EH (cell line): ENCODE data around the gene RNF169.
"Not testable (repeated sequence)": the region's sequence is repeated elsewhere in the genome, so short reads cannot be mapped to it uniquely, and the experiment has no call there.

Source experiments
- DNase-seq: peaks from one replicate; pipeline ENCODE4 v3.0.0-alpha.2; 2015; ENCODE audit warnings: low read depth

RNF169 gene

DNA sequence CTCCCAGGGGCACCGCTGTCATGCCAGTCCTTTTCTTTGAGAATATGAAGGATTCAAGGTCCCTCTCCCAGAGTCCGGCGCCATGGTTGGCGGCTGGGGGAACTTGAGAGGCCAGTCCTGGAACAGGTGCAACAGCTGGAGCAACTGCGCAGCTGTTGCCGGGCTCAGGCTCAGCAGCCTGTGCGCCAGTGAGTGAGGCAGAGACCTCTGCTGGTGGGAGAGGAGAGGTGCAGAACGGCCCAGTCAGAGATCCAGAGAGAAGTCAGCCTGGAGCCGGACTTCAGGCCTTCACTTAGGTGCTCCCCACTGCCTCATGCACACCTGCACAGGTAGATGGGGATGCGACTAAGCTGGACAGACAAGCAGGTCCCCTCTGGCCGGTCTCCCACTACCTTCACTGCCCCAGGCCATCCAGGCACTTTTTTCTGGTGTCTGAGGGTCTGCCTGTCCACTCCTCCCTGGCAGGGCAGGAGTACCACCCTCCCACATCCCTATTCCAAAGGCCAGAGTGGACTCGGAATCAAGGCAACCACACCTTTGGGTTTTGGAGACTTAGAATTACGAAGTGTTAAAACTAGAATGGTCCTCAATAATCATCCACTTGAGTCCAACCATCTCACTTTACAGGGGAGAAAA, 22.0 kb upstream of the RNF169 start:
- DNase-seq = peak; percentile 71

DNA sequence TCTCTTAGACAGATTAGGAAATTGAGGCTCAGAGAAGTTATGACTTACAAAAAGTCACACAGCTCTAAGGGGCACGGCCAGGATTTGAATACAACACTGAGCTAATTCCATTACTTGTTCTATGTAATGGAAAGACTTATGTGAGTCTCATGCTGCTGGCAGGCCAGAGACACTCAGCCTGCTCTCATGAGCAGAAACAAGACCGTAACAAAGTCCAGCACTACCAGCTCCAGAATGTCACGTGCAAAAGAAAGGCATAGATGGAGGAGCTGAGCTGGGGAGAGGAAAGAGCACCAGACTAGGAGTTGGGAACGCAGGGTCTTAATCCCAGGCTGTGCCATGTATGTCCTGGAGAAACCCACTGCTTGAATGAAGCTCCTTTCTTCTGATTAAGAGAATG, 19.3 kb upstream of the RNF169 start:
- no peak for DNase-seq

DNA sequence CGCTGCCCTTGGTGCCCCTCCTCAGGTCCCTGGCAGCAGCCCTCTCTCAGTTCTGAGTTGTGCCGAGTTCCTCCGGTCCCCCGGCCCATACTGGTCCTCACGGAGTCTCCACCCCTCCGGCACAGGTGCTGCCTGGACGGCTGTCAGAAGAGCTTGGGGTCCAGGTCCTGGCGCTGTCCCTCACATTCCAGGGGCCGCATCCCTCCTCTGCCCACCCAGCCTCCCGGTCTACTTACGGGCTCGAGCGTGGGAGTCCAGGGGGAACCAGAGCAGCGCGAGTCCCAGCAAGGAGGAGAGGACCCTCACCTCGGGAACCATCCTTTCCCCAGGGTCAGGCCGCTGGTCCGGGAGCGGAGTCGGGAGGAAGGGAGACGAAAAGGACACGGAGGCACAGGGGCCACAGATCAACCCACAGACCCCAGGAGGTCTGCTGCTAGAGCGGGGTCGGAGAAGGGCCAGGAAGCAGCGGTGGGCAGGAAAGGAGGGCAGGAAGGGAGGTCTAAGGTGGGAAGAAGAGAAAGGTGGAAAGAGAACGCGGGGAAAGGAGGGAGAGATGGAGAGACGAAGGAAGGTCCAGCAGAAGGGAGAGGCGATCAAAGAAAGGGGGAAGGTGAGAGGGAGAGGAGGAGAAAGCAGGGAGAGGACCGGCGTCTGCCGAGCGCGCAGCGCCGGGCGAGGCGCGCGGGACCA, 17.9 kb upstream of the RNF169 start:
- DNase-seq = no peak

DNA sequence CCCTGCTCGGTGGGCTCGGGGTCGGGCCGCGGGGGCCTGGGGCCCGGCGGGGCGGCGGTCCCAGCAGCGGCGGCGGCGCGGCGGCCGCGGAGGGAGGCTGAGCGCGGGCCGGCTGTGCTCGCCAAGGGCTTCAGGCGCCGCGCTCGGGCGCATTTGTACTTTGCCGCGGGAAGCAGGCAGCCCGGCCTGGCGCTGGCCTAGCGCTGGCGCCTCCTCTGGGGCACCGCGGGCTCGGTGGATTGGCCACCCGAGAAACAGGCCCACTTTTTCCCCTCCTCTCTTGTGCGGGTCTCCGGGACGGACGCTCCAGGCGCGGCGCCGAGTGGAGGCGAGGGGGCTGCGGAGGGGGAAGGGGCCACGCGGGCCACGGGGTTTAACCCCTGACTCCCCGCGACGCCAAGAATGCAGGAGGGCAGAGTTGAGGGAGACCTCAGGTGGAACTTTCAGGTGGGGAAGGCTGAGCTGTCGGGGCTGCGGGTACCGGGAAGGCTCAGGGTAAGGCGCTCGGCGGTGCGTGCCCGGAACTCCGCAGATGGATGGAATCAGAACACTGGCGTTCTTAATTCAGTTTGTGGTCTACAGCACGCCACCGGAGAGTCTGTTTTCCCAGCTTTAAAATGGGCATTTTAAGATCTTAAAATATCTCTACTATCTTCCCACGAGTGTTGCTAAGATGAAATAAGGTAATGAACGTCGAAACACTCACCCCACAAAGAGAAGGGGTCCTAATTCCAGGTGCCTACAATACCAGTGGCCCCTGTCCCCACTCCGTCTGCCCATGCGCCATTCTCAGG, 17.2 kb upstream of the RNF169 start, which contains the start of gene CHRDL2:
CHRDL2 (minus strand) TSS at position 126 of the 794 bp plus-strand sequence. CDS start 538 bp downstream, outside the sequence.
- peak; percentile 35 for DNase-seq

DNA sequence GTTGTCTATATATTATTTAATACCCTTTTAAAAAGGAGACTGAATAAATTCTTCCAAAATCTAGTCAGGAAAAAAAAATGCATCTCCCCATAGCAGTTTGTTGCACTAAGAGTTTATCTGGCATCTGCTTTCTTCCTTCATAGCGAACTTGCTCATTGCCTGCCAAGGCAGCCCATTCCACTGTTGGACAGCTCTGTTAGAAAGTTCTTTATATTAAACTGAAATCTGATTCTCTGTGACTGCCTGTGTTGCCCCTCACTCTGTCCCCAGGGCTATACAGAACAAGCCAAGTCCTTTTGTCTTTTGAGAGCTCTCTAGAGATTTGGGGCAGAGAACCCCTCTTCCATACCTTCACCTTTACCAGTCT, 14.1 kb upstream of the RNF169 start:
- no peak for DNase-seq

DNA sequence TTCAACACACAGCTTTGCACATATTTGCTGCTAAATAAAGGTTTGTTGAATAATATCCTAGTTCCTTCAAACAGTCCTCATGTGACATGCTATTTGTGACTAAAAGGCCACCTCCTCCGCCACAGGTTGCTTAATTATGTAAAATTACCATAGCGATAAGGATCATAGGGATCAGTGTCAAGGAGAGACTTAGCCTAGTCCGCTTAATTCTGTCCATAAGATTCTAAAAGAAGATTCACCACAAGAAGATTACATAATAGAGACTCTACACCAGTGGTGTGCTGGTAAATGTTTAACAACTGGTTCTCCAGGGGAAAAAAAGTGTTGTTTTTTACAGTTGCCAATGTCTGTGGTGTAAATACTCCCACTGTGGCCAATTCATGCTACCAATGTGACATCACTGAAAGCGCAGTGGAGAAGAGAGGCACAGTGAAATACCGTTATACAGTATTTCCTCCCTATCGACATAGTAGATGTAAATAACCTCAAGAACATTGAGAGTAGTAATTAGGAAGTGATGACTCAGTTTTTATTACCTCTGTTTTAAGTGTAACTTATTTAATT, 13.2 kb upstream of the RNF169 start:
- no peak for DNase-seq

DNA sequence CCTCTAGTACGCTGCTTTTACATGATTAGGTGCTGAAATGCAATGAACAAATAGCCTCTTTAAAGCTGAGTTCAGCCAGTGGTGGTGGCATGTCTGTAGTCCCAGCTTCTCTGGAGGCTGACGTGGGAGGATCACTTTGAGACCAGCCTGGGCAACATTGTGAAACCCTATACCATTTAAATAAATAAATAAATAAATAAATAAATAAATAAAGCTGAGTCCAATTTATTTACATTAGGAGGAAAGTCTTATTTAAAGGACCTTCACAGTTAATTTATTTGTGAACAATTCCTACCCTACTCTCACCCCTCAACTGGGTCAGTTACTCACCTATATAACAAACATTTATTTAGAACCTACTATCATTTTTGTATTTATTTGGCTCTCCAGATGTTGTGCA, 12.6 kb upstream of the RNF169 start:
- no peak for DNase-seq

DNA sequence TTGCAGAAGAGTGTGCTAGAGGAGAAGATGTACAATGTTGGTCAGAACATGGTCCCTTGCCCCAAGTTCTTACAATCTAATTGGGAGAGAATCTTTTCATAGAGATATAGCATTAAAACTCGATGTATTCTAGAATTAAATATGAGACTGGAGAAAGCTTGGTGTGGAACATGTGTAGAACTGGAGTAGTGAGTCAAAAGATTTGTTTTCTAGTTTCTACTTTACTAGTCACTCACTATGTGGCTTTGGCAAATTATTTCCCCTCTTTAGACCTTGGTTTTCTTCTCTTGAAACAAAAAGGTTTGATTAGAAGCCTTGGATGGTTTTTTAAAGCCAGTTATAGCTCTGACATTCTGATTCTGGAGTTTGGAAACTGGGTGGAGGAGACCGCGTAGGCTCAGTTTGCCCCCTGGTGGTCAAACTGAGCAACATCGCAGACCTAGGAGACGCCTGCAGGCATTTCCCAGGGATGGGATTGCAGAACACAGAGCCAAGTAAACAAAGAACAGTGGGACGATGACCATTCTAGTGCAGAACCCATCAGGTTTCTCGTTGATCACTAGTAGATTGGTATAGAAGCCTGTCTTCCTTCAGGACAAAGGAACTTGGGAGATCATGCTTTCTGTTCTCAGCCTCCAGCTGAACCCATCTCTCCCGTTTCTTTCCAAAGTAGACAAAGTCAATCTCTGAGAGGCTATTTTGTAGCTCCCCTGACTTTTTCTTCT, 8.9 kb upstream of the RNF169 start:
- DNase-seq = peak; percentile 76

DNA sequence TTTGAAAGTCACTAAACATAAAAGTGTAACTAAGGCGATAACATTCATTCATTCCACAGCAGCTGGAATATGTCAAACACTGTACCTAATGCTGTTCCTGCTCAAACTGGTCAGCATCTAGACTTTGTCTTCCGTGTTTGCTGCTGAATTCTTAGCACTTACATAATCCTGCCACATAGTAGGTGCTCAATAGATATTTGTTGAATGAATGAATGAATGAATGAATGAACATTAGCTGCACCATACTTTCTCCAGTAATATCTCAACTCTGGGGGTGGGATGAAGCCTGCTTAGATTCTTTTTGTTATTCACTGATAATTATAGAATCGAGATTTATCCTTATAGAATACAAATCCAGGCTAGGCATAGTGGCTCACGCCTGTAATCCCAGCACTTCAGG, 6.6 kb upstream of the RNF169 start:
- no peak for DNase-seq

DNA sequence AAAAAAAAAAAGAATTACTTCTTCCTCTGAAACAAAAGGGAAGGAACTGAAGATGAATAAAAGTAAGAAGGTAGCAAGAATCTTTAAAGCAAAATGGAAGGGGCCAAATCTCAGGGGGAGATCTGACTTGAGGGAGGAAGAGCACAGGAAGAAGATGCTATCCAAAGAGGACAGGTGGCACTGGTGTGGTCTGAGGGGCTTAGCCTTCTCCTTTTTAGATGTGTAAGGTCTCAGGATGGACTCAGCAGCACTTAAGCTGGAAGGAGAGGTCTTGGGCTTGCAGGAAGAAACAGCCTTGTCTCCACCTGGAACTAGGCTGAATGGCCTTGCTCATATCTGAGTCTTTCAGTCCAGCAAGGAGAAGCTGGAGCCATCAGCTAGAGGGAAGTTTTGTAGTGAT, 5.0 kb upstream of the RNF169 start:
- DNase-seq = no peak

DNA sequence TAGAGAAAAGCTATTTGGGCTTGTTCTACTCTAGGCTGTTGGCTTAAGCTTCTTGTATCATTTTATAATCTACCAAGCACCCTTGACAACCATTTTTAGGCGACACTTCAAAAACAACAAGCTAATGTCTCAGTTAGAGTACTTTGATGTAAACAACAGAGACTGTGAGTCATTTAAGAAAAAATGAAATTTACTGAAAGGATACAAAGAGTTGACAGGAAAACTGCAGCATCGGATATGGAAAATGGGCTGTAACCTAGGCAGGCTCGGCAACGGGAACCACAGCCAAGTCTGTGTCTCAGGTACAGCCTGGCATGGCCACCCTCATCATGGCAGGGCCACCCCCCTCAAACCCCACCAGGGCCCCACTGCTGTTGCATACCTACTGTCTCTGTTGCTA, 4.4 kb upstream of the RNF169 start:
- peak; percentile 42 for DNase-seq

DNA sequence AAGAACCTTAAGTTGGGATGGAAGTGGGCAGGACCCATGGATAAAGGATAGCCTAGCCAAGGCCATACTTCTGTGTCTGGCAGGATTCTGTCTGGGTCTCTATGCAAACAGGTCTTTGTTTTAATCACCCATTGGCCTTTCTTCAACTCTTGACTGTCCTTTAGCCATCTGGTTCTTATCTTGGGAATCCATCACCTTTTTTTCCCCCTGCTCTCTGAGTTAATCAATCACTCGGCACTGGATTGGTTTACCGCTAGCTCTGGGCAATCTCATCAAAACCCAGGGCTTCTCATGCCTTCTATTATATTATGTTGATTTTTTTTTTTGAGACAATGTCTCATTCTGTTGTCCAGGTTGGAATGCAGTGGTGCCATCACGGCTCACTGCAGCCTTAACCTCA, 1.8 kb upstream of the RNF169 start:
- DNase-seq = no peak

DNA sequence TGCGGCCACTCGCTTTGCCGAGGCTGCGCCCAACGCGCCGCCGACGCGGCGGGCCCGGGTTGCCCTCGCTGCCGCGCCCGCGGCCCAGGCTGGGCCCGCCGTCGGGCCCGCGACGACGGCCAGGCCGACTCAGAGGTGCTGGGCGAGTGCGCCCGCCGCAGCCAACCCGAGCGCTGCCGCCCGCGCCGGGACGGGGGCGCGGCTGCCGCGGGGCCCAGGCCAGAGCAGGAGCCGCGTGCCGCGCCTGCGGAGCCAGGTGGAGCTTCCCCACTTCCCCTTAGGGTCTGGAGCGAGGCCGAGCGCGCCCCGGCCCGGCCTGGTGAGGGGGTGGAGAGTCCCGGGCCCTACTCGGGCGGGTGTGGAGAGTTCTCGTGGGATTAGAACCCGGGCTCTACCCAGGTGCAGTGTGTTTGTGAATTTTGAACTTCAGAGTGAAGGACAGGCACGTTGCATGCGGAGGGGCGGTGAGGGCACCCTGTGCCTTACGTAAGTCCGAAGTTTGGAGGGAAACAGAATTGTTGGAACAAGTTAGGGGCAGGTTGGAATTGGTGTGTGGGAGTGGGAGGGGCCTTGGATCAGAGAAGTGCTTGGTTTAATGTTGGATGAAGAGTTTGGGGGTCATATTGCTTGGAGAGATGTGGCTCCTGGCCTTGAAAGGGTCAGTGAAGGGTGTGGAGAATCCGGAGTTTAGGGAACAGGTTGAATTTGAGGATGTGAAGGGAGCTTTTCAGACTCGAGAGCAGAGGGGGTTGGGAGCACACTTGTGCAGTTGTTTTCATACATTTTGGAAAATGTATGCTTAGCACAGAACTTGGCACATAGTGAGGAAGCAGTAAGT, 697 bp downstream of the RNF169 start:
- peak; percentile 43 for DNase-seq

DNA sequence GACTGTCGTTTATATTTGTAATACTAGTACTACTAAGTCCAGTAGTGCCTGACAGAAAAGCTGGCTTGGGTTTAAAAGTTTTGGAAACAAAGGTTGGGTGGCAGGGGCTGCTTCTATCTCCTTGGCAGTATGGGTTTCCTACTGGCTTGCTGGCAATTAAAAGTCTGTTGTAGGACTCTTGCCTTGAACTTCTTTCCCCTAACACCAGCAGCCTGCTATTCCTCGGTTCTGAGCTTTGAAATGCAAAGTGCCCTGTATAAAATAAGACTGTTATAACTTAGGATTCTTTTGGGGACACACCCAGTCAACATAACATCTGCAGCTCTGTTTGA, 1.3 kb downstream of the RNF169 start:
- DNase-seq = peak; percentile 12

DNA sequence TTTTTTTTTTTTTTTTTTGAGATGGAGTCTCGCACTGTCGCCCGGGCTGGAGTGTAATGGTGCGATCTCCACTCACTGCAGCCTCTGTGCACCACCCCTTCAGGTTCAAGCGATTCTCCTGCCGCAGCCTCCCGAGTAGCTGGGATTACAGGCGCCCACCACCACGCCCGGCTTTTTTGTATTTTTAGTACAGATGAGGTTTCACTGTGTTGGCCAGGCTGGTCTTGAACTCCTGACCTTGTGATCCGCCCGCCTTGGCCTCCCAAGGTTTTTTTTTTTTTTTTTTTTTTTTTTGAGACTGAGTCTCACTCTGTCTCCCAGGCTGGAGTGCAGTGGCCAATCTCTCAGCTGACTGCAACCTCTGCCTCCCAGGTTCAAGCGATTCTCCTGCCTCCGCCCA, 1.9 kb downstream of the RNF169 start:
- not testable (repeated sequence) for DNase-seq

DNA sequence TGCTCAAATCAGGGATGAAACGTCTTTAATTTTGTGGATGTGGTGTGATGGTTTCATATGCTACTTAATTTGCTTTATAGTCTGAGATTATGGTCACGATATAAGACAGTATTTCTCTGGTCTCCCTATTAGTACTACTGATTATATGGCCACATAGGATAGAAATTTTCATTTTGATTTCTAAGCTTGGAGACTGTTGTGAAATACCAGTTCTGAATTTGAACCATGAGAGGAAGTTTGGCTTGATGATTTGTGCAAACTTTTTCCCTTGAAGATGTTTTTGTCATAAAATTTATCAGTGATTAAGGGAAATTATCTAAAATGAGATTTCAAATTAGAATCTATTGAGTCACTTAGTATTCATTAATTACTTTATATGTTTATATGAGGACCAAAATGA, 2.7 kb downstream of the RNF169 start:
- DNase-seq = no peak

DNA sequence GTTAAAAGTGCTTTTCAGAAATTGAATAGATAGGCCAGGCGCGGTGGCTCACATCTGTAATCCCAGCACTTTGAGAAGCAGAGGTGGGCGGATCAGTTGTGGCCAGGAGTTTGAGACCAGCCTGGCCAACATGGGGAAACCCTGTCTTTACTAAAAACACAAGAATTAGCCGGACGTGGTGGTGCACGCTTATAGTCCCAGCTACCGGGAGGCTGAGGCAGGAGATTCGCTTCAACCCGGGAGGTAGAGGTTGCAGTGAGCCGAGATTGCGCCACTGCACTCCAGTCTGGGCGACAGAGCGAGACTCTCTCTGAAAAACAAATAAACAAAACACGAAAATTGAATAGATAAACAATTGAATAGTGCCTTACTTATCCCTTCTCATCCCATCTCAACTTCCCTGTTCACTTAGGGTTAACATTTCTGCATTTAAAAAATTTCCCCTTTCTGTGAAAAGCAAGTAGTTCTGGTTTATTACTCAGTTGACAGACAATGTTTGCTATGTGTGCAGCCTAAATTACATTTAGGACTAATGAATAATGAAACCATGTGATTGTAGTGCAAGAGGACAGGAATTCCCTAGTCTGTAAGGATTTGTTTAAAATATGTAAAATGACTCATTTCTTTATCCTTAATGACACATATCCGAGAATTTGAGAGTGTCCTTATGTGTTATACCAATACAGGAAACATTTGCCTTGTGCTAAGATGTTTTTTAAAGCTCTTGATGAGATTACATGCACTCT, 6.0 kb downstream of the RNF169 start:
- peak; percentile 95 for DNase-seq

DNA sequence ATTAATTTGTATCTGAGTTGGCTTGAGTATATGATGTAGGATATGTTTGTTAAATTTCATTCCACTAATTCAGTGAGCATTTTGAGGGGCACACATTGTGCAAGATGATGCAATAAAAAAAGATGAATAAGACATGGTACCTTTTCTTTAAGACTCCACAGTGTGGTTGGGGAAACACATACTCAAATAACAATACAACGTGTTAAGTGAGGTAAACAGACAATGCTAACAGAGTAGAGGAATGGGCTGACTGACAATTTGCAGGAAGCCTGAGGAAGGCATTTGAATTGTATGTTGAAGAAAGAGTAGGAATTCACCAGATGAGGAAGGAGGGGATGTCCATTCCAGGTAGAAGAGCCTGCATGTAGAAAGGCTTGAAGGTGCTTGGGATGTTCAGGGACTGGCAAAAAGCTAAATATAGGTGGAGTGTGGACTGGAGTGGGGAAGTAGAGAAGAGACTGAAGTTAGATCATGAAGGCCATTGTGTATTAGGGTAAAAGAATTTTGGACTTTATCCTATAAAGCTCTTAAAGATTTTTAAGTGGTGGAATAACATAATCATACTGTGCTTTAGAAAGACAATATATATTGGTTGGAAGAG, 6.8 kb downstream of the RNF169 start:
- DNase-seq = no peak

DNA sequence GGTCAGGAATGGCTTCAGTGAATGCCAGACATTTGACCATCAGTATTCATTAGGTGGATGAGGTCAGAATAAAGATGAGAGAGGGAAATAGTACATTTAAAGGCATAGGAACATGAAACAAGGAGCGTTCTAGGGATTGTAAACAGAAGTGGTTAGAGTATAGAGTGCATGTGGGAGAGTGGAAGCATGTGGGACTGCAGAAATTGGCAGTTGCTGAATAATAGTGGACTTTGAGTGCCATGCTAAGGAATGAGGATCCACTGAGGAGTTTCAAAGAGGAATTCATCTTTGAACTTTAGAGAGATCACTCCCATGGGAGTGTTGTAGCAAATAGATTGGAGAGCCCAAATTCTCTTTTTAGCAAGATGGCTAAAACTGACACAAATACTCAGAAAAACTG, 7.9 kb downstream of the RNF169 start:
- no peak for DNase-seq

DNA sequence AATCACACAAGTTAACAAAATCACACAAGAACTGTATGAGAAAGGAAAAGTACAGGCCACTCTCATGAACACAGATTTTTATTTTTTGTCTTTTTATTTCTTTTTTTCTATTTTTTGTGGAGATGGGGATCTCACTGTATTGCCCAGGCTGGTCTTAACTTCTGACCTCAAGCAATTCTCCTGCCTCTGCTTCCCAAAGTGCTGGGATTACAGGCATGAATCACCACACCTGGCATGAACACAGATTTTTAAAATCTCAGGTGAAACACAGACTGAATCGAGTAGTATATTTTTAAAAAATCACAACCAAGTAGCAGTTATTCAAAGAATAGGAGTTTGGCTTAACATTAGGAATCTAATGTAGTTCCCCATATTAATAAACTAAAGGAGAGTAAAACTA, 18.3 kb downstream of the RNF169 start:
- no peak for DNase-seq
